ENCODE results near the gene OR2D2. TPM values are rescaled to one million over a fixed set of nuclear protein-coding genes. Genes with fewer than 3 reads are reported as not detected.

OR2D2 gene
- under 1 TPM; 0.69 to 1.00 TPM for total RNA-seq

DNA sequence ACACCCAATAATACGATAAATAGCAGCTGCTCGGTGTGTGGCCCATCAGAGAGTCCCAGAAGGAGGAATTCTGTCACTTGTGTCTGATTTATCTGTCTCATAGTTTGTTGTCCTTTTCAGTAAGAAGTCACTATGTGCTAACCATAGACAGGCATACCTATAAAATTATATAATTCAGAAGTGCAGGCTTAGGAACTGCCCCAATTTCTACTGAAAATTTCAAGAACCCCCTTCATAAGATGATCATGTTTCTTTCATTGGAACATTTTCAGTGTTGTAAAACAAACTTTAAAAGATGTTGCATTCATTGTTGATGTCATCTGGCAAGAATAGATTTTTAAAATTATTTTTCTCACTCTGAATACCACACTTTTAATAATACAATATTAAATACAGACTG is at the start of gene OR2D2:
Gene OR2D2 (minus strand): TSS at position 101 of the 400 bp plus-strand sequence. CDS start 0 bp downstream, at position 101.

DNA sequence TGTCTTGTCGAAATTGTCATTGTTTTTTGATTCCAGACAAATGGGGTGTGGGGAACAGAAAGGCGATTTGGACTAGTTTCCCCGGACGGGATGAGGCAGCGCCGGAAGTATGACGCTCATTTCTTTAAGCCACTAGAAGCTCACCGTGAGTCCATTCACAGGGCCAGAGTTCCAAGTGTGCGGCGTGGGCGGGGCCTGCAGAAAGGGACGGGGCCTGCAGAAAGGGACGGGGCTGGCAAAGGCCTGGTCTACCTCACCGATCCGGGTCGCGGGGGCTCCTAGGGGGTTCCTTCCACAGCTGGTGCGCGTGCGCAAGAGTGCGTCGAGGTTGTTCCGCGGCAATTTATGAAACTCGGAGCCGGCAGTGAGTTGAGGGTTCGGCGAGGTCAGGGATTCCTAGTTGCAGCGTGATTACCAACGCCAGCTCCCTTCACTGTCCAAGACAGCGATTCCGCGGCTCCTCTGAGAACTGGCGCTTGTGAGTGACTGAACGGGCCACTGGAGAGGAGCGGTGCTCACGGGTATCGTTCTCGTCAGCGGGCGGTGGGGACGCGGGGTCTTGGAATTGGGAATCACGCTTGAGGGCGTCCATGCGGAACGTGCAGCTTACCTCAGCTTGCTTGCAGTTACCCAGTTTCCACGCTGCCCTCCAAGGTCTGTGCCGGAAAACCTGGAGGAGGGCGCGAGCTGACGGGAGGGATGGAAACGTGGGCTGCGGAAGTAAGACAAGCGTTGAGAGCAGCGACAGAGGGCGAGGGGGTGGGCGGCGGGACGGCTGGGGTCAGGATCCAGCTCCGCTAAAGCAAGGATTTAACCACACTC is 34.1 kb upstream of the OR2D2 start, which contains the start of gene ZNF215:
Gene ZNF215 (plus strand): TSS at position 219 of the 822 bp plus-strand sequence. CDS start 5,847 bp downstream, outside the sequence.

GRCh38 chr11:6920702-6921101 is 28.4 kb upstream of the OR2D2 start, which contains the start of gene OR2D3:
Gene OR2D3, plus strand, starts transcription at chr11:6921002. Its CDS starts 0 bp downstream, at chr11:6921002.

GRCh38 chr11:6876325-6876724 is 16.0 kb downstream of the OR2D2 start, which contains the start of gene OR10A4:
Gene OR10A4, plus strand, starts transcription at chr11:6876625. Its CDS starts 23 bp downstream, at chr11:6876648.

DNA sequence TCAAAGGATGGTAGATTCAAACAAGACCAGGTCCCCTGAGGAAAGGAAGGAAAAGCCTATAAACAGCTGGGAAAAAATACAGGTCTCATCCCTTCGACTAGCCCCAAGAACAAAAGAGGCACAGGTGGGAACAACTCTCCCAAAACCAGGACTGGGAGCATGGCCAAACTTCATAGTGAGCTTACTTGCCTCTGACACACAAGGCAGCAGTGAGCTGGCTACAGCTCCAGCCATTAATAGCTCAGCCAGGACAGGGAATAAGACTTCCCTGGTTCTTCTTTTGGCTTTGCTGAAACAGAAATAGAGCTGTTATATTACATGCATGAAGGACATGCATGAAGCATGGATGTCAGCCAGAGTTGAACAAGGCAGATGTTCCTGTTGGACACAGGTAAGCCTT is 29.3 kb downstream of the OR2D2 start, which contains the start of gene OR10A2:
Gene OR10A2 (plus strand): TSS at position 97 of the 400 bp plus-strand sequence. CDS start 6,698 bp downstream, outside the sequence.

GRCh38 chr11:6845383-6845782 is 46.9 kb downstream of the OR2D2 start, which contains the start of gene OR10A5:
Gene OR10A5, plus strand, starts transcription at chr11:6845683. Its CDS starts 0 bp downstream, at chr11:6845683.

Other genes starting within 250 kb of the OR2D2 start
- 1 to 10 TPM; 1.0 to 4.0 TPM for gene DCHS1, start 236.7 kb downstream of the OR2D2 start, total RNA-seq
- gene MRPL17, start 209.2 kb downstream of the OR2D2 start, total RNA-seq = 10 to 100 TPM; 37.9 to 84.6 TPM
- gene OR2AG2, start 120.5 kb downstream of the OR2D2 start, total RNA-seq = under 1 TPM; 0.34 to 1.00 TPM
- not detected for gene OR2AG1, start 109.5 kb downstream of the OR2D2 start, total RNA-seq
- under 1 TPM; 0.33 to 0.69 TPM for gene OR6A2, start 92.8 kb downstream of the OR2D2 start, total RNA-seq
- gene OR10A5, start 46.8 kb downstream of the OR2D2 start, total RNA-seq = not detected
- gene OR10A2, start 29.4 kb downstream of the OR2D2 start, total RNA-seq = not detected
- not detected for gene OR10A4, start 15.9 kb downstream of the OR2D2 start, total RNA-seq
- not detected for gene OR2D3, start 28.5 kb upstream of the OR2D2 start, total RNA-seq
- 1 to 10 TPM; 4.5 to 7.7 TPM for gene ZNF215, start 33.9 kb upstream of the OR2D2 start, total RNA-seq
- gene ZNF214, start 127.8 kb upstream of the OR2D2 start, total RNA-seq = 1 to 10 TPM; 2.0 to 2.1 TPM
- gene NLRP14, start 128.0 kb upstream of the OR2D2 start, total RNA-seq = under 1 TPM; under 0.01 to 0.34 TPM
- gene RBMXL2, start 196.5 kb upstream of the OR2D2 start, total RNA-seq = not detected

Data from melanocyte of skin (primary cell).